HL-60 (cell line): ENCODE data around the gene CASP3.

ENCODE experiments used
- DNase-seq, 2 experiments: peaks; one replicate each; pipeline ENCODE4 v3.0.0-alpha.2; 2010 to 2020; ENCODE audit warnings: low read depth in 1 of 2, low spot score in 1 of 2
- H3K27ac ChIP-seq: fragments of 250-450 bp; sonication (Bioruptor Pico); replicated peaks from 2 replicates; pipeline ENCODE4 v1.5.1; 2020; ENCODE audit warnings: mild to moderate bottlenecking, moderate library complexity
- H3K27me3 ChIP-seq: fragments of 250-450 bp; sonication (Bioruptor Pico); 2 replicates; pipeline ENCODE4 v1.5.1; 2021; ENCODE audit warnings: mild to moderate bottlenecking, moderate library complexity; ENCODE audit not compliant: insufficient read depth, poor library complexity, severe bottlenecking
- H3K4me3 ChIP-seq: replicated peaks from 2 replicates; pipeline ENCODE4 v1.5.1; 2011; ENCODE audit warnings: mild to moderate bottlenecking, control low read depth, low read length; ENCODE audit not compliant: insufficient read depth
- GABPA ChIP-seq: IDR thresholded peaks from 2 replicates; pipeline ENCODE4 v1.6.1; 2012; ENCODE audit warnings: low read depth
- POLR2AphosphoS5 ChIP-seq: IDR thresholded peaks from 2 replicates; pipeline ENCODE4 v1.6.1; 2012; ENCODE audit warnings: low read depth
- SPI1 ChIP-seq: IDR thresholded peaks from 2 replicates; pipeline ENCODE4 v1.6.1; 2012; ENCODE audit warnings: low read depth, mild to moderate bottlenecking, borderline replicate concordance
- TF ChIP-seq, protein P1 (sequence below): IDR thresholded peaks from 2 replicates; pipeline ENCODE4 v1.6.1; 2012; ENCODE audit warnings: low read depth; ENCODE audit not compliant: insufficient replicate concordance
- TF ChIP-seq, protein P2 (sequence below): IDR thresholded peaks from one replicate; pipeline ENCODE4 v1.5.1; 2011; ENCODE audit warnings: low read length, control low read depth, inconsistent platforms; ENCODE audit not compliant: insufficient read depth

The CASP3 gene

DNA sequence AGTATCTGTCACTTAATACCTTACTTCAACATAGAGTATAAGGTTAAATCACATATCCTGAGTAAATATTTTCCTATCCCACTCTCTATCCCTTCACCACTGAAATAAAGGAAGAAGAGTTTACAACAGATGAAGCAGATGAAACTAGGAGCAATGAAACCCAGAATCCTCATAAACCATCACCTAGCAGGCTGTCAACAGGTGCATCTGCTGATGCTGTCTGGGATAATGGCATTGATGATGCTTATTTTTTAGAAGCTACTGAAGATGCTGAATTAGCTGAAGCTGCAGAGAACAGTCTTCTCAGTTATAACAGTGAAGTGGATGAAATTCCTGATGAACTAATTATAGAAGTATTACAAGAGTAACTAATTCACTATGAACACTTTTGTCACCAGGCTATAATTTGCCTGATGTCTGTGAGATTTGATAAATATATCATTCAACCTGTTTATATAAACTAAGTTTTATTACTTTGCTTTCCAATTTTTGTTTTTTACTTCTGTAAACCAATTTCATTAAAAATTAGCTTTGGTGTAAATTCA, 45.2 kb upstream of the CASP3 start:
- H3K4me3 ChIP-seq, result no peak overlapping the region
- no peak for DNase-seq

DNA sequence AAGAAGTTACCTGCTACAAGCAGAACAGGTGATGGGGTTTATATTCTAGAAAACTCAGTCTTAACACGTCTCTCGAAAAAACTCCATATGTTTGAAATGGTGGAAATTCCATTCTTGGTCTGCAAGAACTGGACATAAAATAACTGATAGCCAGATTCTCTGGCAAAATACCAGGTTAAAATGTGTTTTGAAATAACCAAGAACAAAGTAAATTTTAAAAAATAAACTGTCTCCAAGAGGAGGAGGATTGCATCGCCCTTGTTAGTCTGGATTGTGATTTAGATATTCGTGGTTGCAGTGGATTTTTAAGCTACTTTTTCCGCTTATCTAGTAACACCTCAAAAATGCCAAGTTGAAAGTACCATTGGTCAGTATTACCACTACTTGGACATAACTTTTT, 43.8 kb upstream of the CASP3 start:
- no peak for DNase-seq

More for the DNA sequence above, 45.2 kb upstream of the CASP3 start:
- Histone ChIP-seq H3K27ac (no peak overlapping the region), H3K27me3 (no peaks in the 10 kb centered on the region)
- TF ChIP-seq, protein P1, sequence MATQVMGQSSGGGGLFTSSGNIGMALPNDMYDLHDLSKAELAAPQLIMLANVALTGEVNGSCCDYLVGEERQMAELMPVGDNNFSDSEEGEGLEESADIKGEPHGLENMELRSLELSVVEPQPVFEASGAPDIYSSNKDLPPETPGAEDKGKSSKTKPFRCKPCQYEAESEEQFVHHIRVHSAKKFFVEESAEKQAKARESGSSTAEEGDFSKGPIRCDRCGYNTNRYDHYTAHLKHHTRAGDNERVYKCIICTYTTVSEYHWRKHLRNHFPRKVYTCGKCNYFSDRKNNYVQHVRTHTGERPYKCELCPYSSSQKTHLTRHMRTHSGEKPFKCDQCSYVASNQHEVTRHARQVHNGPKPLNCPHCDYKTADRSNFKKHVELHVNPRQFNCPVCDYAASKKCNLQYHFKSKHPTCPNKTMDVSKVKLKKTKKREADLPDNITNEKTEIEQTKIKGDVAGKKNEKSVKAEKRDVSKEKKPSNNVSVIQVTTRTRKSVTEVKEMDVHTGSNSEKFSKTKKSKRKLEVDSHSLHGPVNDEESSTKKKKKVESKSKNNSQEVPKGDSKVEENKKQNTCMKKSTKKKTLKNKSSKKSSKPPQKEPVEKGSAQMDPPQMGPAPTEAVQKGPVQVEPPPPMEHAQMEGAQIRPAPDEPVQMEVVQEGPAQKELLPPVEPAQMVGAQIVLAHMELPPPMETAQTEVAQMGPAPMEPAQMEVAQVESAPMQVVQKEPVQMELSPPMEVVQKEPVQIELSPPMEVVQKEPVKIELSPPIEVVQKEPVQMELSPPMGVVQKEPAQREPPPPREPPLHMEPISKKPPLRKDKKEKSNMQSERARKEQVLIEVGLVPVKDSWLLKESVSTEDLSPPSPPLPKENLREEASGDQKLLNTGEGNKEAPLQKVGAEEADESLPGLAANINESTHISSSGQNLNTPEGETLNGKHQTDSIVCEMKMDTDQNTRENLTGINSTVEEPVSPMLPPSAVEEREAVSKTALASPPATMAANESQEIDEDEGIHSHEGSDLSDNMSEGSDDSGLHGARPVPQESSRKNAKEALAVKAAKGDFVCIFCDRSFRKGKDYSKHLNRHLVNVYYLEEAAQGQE, result no peak
- TF ChIP-seq, protein P2, sequence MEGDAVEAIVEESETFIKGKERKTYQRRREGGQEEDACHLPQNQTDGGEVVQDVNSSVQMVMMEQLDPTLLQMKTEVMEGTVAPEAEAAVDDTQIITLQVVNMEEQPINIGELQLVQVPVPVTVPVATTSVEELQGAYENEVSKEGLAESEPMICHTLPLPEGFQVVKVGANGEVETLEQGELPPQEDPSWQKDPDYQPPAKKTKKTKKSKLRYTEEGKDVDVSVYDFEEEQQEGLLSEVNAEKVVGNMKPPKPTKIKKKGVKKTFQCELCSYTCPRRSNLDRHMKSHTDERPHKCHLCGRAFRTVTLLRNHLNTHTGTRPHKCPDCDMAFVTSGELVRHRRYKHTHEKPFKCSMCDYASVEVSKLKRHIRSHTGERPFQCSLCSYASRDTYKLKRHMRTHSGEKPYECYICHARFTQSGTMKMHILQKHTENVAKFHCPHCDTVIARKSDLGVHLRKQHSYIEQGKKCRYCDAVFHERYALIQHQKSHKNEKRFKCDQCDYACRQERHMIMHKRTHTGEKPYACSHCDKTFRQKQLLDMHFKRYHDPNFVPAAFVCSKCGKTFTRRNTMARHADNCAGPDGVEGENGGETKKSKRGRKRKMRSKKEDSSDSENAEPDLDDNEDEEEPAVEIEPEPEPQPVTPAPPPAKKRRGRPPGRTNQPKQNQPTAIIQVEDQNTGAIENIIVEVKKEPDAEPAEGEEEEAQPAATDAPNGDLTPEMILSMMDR, result no peak
- TF ChIP-seq SPI1 (no peak), POLR2AphosphoS5 (no peak), GABPA (no peak)

DNA sequence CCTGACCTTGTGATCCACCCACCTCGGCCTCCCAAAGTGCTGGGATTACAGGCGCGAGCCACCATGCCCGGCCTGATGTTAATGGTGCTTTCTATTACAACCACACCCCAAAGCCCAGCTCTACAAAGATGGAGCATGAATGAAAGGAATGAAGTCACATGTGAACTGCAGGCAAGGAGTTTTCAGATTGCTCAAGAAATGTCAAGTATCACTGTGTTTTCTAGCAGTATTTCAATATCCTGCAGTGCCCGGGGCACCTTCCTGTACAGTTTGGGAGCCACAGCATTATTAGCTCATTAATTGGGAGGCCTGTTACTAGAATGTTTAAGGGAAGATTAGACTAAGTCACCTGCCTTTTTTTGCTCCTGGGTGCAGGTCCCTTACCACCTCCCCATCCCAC, 40.4 kb upstream of the CASP3 start:
- TF ChIP-seq, protein P2, result no peak
- TF ChIP-seq, protein P1, result no peak
- TF ChIP-seq SPI1 (no peak), POLR2AphosphoS5 (no peak), GABPA (no peak)
- Histone ChIP-seq H3K4me3 (no peak overlapping the region), H3K27ac (no peak overlapping the region), H3K27me3 (no peaks in the 10 kb centered on the region)
- no peak for DNase-seq

More for the DNA sequence above, 43.8 kb upstream of the CASP3 start:
- Histone ChIP-seq H3K27ac (no peak overlapping the region), H3K4me3 (no peak overlapping the region), H3K27me3 (no peaks in the 10 kb centered on the region)
- TF ChIP-seq SPI1, result no peak
- TF ChIP-seq, protein P2, result no peak
- no peak for TF ChIP-seq POLR2AphosphoS5
- TF ChIP-seq, protein P1, result no peak
- no peak for TF ChIP-seq GABPA
